HG03097 (cell line): ENCODE data around the gene CCDC93.
"Not testable (repeated sequence)": the region's sequence is repeated elsewhere in the genome, so short reads cannot be mapped to it uniquely, and the experiment has no call there.

Experiments
- ATAC-seq: cut with Tn5 transposase; IDR thresholded peaks from one replicate; pipeline ENCODE4 v1.9.1; 2021; ENCODE audit not compliant: unreplicated experiment, low FRiP score

CCDC93 gene

GRCh38 chr2:118047380-118047826, 33.5 kb upstream of the CCDC93 start:
- no peak for ATAC-seq

- no peak for ATAC-seq
Observed at GRCh38 chr2:118046634-118047210, 32.9 kb upstream of the CCDC93 start.

- no peak for ATAC-seq
Observed at GRCh38 chr2:118045286-118045685, 31.4 kb upstream of the CCDC93 start.

- no peak for ATAC-seq
Observed at GRCh38 chr2:118044854-118045253, 31.0 kb upstream of the CCDC93 start.

GRCh38 chr2:118044103-118044716, 30.3 kb upstream of the CCDC93 start:
- ATAC-seq: no peak

GRCh38 chr2:118040891-118041290, 27.0 kb upstream of the CCDC93 start:
- ATAC-seq: no peak

- ATAC-seq: peak; percentile 91
Observed at GRCh38 chr2:118032169-118033013, 18.5 kb upstream of the CCDC93 start.

- no peak for ATAC-seq
Observed at GRCh38 chr2:118031566-118031965, 17.7 kb upstream of the CCDC93 start.

GRCh38 chr2:118029025-118029424, 15.2 kb upstream of the CCDC93 start:
- no peak for ATAC-seq

GRCh38 chr2:118021356-118021755, 7.5 kb upstream of the CCDC93 start:
- no peak for ATAC-seq

- ATAC-seq: no peak
Observed at GRCh38 chr2:118019821-118020220, 6.0 kb upstream of the CCDC93 start.

GRCh38 chr2:118016911-118017310, 3.0 kb upstream of the CCDC93 start:
- ATAC-seq: no peak

- ATAC-seq: not testable (repeated sequence)
Observed at GRCh38 chr2:118015761-118016160, 1.9 kb upstream of the CCDC93 start.

GRCh38 chr2:118014492-118014824, 588 bp upstream of the CCDC93 start:
- peak; percentile 4 for ATAC-seq

- ATAC-seq: peak; percentile 28
Observed at GRCh38 chr2:118013221-118013723, 598 bp downstream of the CCDC93 start.

GRCh38 chr2:118012778-118013177, 1.1 kb downstream of the CCDC93 start:
- no peak for ATAC-seq

GRCh38 chr2:118010473-118010872, 3.4 kb downstream of the CCDC93 start:
- no peak for ATAC-seq

GRCh38 chr2:118006861-118007260, 7.0 kb downstream of the CCDC93 start:
- no peak for ATAC-seq

- ATAC-seq: no peak
Observed at GRCh38 chr2:118006326-118006725, 7.5 kb downstream of the CCDC93 start.

- peak; percentile 97 for ATAC-seq
Observed at GRCh38 chr2:118003396-118003824, 10.5 kb downstream of the CCDC93 start.

GRCh38 chr2:118000041-118000440, 13.8 kb downstream of the CCDC93 start:
- no peak for ATAC-seq
